Measurements from ENCODE around the gene FAM13C. TPM values are rescaled to one million over a fixed set of nuclear protein-coding genes. Genes with fewer than 3 reads are reported as not detected.

FAM13C gene
- polyA plus RNA-seq, 1 of the 3 experiments (the other 2 are of a cell fraction), result 7.6 TPM

- ChIA-PET CTCF (no interaction called here), POLR2A (no interaction called here)
- no peak for DNase-seq
- Histone ChIP-seq H3K4me3 (ENCODE audit: low read depth in 2 of 2, low read length in 1 of 2) (no peak overlapping the region), H3K36me3 (replicated peaks in 1 of 2; ENCODE audit: control insufficient read depth in 1 of 2, insufficient read depth in 2 of 2, low read length in 1 of 2) (no peaks in the 10 kb centered on the region), H3K79me2 (ENCODE audit: insufficient read depth) (no peaks in the 10 kb centered on the region), H3F3A (replicated peaks; ENCODE audit: insufficient read depth) (peaks cover 37% of the 10 kb centered on the region), H3K9me3 (no peaks in the 10 kb centered on the region), H2AFZ (ENCODE audit: low read depth) (peak overlapping the region; percentile 23; the same call in 1 of the 2 replicates), H3K4me1 (ENCODE audit: control insufficient read depth in 1 of 2, insufficient read depth in 2 of 2, low read depth in 1 of 2, low read length in 1 of 2) (peaks cover 0 to 26% of the 10 kb centered on the region in 2 experiments), H3K27ac (ENCODE audit: low read depth in 2 of 2, low read length in 1 of 2) (peak overlapping the region; percentile 82 to 97; a peak in 3 of 4 replicates), H3K9ac (peak overlapping the region; percentile 59; the same call in 1 of the 2 replicates), H3K27me3 (ENCODE audit: insufficient read depth) (no peaks in the 10 kb centered on the region), H3K9me2 (no peaks in the 10 kb centered on the region), H4K20me1 (ENCODE audit: insufficient read depth) (no peaks in the 10 kb centered on the region), H3K4me2 (peak overlapping the region; percentile 36; the same call in 1 of the 2 replicates)
- WGBS (ENCODE audit: low lambda C conversion rate), result 50% methylated on average over 3 of the region's 3 CpGs
- TF ChIP-seq JUND (IDR thresholded peaks at IDR 0.05) (peak; percentile 65), REST (IDR thresholded peaks at IDR 0.05; ENCODE audit: low read depth, low read length) (no peak), RAD21 (IDR thresholded peaks at IDR 0.05; ENCODE audit: low read length) (no peak), ELF1 (IDR thresholded peaks at IDR 0.05) (no peak), FOXJ3 (CRISPR knock-in tag; IDR thresholded peaks at IDR 0.05) (no peak), FOSL2 (IDR thresholded peaks at IDR 0.05; ENCODE audit: borderline replicate concordance, low read depth) (peak; percentile 83), SIN3A (IDR thresholded peaks at IDR 0.05; ENCODE audit: borderline replicate concordance, low read depth, low read length) (no peak), FOXM1 (IDR thresholded peaks at IDR 0.05; ENCODE audit: low read depth) (peak; percentile 93), POLR2AphosphoS5 (IDR thresholded peaks at IDR 0.05; ENCODE audit: low read depth, low read length) (no peak; the same call in 1 of the 2 replicates), USF2 (IDR thresholded peaks at IDR 0.05; ENCODE audit: borderline replicate concordance, low read depth, low read length) (no peak), MAX (IDR thresholded peaks at IDR 0.05; ENCODE audit: low read depth) (peak; percentile 74; the same call in 1 of the 2 replicates), YY1 (IDR thresholded peaks at IDR 0.05; ENCODE audit: low read depth) (no peak; the same call in 1 of the 2 replicates), EP300 (IDR thresholded peaks at IDR 0.05; ENCODE audit: borderline replicate concordance in 1 of 2, low read depth in 1 of 2, low read length in 1 of 2) (peak in 1 of 2 experiments; percentile 91; a peak in 3 of 4 replicates), GATA2 (CRISPR knock-in tag; IDR thresholded peaks at IDR 0.05) (no peak), RFX5 (IDR thresholded peaks at IDR 0.05; ENCODE audit: low read length) (no peak), CTCF (IDR thresholded peaks at IDR 0.05) (no peak), MEF2A (IDR thresholded peaks at IDR 0.05; ENCODE audit: borderline replicate concordance, low read depth) (no peak), EZH2phosphoT487 (IDR thresholded peaks at IDR 0.05; ENCODE audit: borderline replicate concordance, low read depth) (no peak), NRF1 (IDR thresholded peaks at IDR 0.05; ENCODE audit: low read depth, low read length) (no peak), GABPA (IDR thresholded peaks at IDR 0.05; ENCODE audit: low read depth) (no peak), IRF3 (IDR thresholded peaks at IDR 0.05; ENCODE audit: low read depth, low read length) (no peak), NFIC (IDR thresholded peaks at IDR 0.05; ENCODE audit: borderline replicate concordance) (peak; percentile 89), TAF1 (IDR thresholded peaks at IDR 0.05; ENCODE audit: borderline replicate concordance, low read depth, low read length) (no peak; the same call in 1 of the 2 replicates), RCOR1 (IDR thresholded peaks at IDR 0.05; ENCODE audit: low read length) (no peak), PBX3 (IDR thresholded peaks at IDR 0.05) (peak; percentile 87)
These were observed 25.8 kb upstream of the FAM13C start for GRCh38 chr10:59387951-59388670.
